ENCODE measurements around the gene RASD1.

RASD1 gene

DNA sequence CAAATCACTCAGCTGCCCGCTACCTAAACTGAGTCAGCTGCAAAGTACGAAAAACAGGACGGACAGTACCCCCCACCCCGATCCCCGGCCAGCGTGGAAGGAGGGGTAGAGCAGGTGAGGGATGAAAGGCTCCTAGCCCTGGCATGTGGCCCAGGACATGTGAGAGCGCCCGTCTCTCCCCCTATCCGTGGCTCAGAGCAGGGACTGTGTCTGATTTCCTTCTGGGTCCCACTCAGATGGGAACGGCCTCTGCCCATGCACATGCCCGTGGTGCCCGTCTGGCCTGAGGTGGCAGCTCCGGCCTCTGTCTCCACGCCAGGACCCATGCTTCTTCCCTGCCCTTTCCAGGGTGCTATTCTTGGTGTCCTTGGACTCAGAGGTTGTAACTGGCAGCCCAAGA lies 30.2 kb upstream of the RASD1 start:
- DNase-seq (ENCODE audit: low read depth), result no peak

GRCh38 chr17:17525956-17526355 lies 29.8 kb upstream of the RASD1 start:
- no peak for DNase-seq (ENCODE audit: low read depth)

DNA sequence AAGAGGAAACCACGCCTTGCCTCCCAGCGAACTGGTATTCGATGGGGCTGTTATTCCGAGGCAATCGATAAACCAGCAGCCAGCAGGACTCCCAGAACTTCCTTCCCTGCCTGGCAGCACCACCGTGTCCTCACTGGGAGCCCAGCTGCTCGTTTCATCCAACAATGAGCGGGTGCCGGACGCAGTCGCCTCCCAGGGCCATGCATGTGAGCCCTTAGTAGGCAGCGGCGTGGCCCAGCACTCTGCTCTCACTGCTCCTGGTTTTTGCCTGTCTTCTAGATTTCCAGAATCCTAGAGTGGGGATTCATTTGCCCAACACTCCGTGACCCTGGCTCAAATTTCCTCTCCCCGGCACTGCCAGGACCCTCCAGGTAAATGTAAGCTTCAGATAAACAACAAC lies 29.1 kb upstream of the RASD1 start:
- no peak for DNase-seq (ENCODE audit: low read depth)

- DNase-seq (ENCODE audit: low read depth), result no peak
Observed at GRCh38 chr17:17523731-17524490, 27.7 kb upstream of the RASD1 start.

DNA sequence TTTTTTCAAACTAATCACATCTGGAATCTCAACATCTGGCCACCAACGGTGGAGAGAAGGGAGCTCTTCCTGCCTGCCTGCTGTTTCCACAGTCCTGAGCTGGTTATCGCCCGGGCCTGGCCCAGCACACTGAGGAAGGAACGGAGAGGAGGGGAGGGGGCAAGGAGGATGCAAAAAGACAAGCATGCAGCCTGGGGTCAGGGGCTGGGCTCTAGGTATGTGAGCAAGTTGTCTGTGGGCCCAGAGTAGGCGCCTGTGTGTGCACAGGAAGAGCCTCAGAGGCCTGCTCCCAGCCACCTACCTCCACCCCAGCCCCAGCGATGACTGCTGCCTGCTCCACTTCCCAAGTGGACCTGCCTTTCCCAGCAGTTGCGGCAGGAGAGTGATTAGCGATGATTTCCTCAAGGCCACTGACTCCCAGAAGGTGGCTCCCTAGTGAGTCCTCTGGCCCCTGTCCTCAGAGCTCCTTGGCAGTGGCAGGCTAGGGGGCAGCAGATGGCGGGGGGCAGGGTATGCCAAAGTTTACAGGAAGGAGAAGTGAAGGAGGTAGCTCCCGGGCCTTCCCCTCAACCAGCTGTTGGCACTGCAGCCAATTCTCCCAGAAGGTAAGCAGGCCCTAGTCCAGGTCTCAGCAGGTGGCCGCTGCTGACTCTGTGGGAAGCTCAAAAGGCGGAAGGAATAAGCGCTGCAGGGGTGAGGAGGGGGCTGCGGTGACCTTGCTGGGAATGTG lies 27.0 kb upstream of the RASD1 start:
- no peak for DNase-seq (ENCODE audit: low read depth)

DNA sequence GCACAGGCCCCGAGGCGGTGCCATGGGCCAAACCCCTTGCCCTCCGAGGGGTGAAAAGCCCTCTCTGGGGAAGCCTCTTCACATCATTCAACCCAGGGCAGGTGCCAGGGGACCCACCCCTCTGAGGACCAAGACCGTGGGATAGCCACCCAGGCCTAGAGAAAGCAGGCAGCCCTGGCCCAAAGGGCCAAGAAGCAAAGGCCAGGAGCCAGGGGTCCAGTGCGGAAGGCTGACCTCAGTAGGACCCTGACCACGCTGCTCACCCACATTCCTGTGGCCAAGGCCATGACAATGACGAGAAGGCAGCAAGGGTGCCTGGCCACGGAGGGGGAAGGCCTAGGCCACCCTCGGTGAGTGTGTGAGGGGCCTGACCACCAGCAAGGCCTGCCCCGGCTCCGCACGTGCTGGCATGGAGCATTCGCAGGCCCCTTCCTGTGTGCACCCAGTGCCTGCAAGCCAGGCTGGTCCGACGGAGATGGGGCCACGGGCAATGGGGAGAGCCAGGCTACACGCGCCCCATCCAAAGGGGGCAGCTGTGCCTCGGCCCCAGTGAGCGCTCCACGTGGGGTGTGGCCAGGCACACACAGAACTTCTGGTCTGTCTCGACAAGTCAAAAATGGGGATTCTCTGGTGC lies 24.5 kb upstream of the RASD1 start:
- DNase-seq (ENCODE audit: low read depth), result no peak

GRCh38 chr17:17519886-17520285 lies 23.7 kb upstream of the RASD1 start:
- no peak for DNase-seq (ENCODE audit: low read depth)

GRCh38 chr17:17518951-17519350 lies 22.8 kb upstream of the RASD1 start:
- no peak for DNase-seq (ENCODE audit: low read depth)

- no peak for DNase-seq (ENCODE audit: low read depth)
Observed at GRCh38 chr17:17518014-17518413, 21.8 kb upstream of the RASD1 start.

GRCh38 chr17:17516941-17517720 lies 20.9 kb upstream of the RASD1 start:
- DNase-seq (ENCODE audit: low read depth), result no peak

DNA sequence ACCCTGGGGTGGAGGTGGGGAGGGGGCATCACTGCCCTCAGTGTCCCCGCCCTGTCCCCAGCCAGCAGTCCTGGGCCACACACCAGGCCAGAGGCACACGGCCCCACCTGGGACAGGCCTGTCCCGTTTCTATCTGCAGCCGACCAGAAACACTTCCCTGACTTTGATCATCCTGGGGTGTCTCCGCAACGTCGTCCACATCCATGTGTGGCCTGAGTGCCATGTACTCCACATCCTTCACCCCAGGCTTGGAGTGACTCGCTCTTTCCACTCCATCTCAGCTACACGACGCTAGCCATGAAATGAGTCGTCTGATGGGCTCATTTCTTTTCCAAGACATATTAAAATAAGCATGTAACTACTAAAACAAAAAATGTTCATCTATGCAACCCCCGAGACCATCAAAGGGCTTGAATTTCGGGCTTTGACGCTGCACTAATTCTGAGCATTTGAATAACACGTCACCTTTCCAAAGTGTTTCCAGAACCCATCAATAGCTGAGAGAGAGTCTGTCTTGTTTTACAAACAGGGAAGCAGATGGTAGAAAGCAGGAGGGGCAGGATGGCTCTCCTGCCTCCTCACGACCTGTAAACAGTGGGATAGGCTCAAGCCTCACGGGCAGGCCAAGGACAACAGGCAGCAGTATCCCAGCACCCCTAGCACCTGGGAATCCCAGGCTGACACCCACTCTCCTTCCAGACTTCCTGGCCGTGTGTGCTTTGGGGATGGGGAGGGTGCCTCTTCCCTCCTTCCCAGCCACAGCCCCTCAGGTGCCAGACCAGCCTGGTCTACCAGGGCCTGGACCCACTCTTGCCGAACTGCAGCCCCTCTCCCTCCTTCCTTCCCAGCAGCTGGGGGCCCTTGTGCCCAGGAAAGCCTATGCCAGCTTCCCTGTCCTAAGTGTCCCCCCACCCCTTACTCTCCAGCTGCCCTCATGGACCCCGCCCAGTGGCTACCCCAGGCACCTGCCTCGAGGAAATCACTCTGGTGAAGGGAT lies 20.0 kb upstream of the RASD1 start:
- no peak for DNase-seq (ENCODE audit: low read depth)

DNA sequence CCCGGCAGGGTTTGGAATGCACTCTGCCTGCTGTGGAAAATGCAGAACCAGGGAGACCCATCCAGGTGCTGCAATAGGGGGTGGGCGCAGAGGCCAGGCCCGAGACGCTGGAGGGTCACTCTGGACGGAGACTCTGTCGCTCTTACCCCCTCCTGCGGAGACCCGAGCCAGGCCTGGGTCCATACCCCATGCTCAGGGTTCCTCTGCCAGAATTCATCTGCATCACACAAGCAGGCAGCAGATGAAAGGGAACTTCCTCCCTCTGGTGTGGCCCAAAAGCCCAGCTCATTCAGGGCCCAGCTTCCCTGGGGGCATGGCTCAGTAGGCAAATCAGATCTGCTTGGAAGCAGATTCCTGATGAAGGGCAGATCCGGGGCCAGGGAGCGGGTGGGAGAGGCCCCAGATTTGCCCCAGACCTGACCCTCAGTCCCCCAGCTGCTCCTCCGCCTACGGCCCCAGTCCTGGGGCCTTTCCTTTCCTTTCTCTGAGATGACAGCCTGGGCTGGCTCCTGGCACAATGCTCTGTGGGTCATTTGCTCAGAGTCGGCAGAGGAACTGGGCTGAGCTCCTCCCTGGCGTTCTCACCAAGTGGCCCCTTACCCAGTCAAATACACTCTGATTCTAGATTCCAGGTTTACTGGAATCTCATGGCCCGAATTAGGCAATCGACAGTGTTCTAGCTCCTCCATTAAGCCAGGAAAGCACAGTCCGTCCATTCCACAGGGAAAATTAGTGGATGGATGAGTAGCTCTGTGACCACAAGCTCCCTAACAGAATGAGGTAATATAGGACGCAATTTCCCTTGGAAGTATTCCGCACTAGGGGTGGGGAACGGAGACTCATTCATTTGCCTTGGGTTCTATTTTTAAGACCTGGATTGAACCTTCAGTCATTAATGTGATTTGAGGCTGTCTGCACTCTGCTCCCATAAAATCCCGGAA lies 19.1 kb upstream of the RASD1 start:
- DNase-seq (ENCODE audit: low read depth), result no peak

- DNase-seq (ENCODE audit: low read depth), result no peak
Observed at GRCh38 chr17:17514361-17514992, 18.3 kb upstream of the RASD1 start.

DNA sequence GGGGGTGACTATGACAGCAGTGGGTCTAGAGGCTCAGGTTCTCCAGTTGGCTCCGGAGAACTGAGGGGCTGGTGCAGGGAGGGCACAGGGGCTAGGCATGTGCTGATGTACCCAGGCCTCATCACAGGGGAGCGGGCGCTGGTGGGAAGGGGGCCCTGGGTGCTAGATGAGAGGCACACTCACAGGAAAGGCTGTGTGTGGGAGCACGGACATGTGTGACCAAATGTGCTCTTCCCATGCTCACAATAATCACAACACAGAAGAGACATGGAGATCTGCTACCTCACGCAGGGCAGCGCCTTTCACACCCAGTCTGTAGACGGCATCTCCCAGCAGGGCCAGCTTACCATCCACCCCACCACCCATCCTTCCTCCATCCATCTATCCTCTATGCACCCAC lies 17.4 kb upstream of the RASD1 start:
- DNase-seq (ENCODE audit: low read depth), result no peak

DNA sequence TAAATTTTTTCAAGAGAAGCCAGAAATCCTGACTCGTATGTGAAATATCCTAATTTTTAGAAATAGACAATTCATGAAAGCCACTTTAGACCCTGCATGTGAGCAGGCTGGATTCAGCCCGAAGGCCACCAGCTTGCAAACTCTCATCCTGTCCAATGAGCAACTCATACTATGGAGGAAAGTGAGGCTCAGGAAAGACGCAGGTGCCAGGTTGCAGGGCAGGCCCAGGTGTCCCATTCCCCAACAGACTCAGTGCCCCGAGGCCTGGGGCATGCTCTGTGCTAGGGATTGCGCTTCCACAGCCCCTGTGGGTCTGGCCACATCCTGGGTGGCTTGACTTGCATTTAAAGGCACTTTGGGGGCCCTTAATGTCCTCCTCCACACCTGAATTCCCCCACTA lies 16.7 kb upstream of the RASD1 start:
- DNase-seq (ENCODE audit: low read depth), result no peak

DNA sequence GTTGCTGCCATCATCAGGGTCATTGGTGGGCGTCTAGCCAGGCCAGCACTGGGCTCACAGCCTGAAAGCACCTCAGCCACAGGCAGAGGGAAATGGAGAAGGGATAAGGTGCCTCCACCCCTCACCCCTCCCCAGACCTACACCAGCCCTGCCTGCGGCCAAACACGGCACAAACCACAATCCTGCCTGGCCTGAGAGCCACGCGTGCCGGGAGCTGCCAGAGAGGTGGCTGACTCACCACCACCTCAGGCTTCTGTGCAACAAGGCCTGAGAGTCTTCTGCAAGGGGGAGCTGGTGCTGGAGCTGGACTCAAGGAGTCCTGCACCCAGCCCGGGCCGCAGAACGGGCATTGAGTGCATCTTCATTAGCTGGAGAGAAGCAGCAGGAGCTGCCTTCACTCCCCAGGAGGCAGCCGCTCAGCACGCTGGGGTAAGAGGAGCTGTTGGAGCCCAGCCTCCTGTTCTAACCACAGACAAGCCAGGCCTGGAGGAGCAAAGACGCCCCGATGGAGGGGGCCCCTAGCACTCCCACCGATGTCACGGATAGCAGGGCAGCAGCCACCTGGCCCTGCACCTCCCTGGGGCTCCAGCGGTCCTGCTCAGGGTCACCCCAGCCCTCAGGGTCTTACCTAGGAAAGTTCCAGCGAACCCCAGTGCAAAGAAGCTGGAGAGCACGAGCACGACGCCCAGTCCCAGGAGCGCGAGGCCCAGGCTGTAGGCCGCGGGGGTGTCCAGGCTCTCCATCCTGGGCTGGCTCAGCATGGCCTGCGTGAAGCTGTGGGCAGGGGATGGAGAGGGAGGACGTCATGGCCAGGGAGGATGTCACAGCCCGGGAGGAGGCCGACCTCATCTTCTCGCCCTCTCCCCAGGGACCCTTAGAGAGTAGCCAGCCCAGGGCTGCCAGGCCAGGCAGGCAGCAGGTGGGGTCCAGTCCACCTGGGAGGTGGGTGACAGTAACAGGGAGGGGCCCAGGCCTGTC lies 16.0 kb upstream of the RASD1 start:
- DNase-seq (ENCODE audit: low read depth), result no peak

- DNase-seq (ENCODE audit: low read depth), result no peak
Observed at GRCh38 chr17:17511293-17511741, 15.1 kb upstream of the RASD1 start.
